Measurements from ENCODE around the gene PGPEP1.

DNA sequence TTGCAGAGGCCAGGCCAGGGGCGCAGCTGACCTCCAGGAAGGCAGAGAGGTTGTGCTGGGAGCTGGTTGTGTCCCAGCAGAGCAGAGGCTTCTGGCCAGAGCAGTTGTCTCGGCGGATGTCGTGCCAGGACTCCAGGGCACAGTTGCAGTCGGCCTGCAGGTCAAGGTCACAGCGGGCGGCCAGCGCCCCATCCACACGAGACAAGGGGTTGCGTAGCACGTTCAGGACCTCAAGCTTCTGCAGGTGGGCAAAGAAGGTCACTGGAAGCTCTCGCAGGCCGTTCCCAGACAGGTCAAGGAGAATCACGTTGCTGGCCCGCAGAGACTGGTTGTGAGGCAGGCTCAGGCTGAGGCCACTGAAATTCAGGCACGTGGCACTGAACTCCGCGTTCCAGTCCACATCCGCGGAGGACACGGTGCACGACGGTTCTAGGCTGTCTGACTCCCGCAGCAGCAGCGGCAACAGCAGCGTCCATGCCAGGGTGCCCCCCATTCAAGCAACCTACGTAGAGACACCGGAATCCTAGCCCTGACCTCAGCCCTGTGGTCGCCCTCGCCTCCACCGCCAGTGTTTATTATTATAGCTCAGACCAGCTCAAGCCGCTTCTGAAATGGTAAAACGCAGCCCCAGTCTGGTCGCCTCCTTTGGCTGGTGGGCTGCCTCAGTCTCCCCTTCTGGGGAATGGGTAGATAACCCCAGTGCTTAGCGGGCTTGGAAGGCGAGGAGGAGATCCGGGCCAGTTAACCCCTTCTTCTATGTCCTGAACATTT, 56.3 kb downstream of the PGPEP1 start:
- TF ChIP-seq, protein P1, sequence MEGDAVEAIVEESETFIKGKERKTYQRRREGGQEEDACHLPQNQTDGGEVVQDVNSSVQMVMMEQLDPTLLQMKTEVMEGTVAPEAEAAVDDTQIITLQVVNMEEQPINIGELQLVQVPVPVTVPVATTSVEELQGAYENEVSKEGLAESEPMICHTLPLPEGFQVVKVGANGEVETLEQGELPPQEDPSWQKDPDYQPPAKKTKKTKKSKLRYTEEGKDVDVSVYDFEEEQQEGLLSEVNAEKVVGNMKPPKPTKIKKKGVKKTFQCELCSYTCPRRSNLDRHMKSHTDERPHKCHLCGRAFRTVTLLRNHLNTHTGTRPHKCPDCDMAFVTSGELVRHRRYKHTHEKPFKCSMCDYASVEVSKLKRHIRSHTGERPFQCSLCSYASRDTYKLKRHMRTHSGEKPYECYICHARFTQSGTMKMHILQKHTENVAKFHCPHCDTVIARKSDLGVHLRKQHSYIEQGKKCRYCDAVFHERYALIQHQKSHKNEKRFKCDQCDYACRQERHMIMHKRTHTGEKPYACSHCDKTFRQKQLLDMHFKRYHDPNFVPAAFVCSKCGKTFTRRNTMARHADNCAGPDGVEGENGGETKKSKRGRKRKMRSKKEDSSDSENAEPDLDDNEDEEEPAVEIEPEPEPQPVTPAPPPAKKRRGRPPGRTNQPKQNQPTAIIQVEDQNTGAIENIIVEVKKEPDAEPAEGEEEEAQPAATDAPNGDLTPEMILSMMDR (IDR thresholded peaks at IDR 0.05) = no peak
- TF ChIP-seq POLR2A (IDR thresholded peaks at IDR 0.05) = no peak
